Iris pigment epithelial cell (primary cell): ENCODE measurements around the gene TLR7.

Experiments used
- DNase-seq: peaks from one replicate; pipeline ENCODE4 v3.0.0-alpha.2; 2011; ENCODE audit warnings: low read depth

Gene TLR7

DNA sequence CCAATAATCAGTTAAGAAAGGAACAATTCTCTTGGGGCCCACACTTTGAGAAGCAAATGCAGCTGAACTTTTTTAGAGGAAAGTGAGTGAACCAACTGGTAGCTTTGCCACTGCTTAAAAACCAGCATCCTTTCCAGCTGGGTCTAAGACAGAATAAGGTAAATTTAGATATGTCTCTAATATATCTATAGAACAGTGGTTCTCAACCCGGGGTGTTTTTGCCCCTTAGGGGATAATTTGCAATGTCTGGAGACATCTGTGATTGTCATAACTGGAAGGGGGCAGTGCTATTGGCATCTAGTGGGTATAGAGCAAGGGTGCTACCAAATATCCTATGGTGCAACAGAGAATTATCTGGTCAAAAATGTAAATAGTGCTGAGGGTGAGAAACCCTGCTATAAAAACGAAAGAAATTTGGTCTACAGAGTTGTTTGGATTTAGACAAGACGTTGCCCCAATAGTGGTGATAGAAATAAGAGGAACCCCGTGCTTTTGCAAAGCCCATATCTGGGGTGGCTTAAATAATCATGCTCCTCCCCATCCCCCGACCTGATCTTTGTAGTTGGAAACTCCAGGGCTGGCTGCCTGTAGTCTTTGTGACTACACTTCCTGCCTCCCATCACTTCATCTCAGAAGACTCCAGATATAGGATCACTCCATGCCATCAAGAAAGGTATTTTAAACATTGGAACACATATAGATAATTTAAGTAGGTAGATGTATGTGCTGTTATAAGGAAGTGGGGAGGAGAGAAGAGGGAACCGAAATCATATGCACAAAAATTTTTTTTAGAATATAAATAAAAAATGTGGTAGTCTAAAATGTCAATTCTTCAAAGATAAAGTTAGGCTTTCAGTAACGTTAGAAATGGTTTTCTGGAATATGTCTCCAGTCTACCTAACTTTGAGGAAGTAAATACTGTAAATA lies at the start of gene TLR7:
Gene TLR7 (plus strand): TSS at position 622 of the 927 bp plus-strand sequence. CDS start 507 bp downstream, outside the sequence.
- no peak for DNase-seq

- DNase-seq = no peak
These were observed 49.3 kb upstream of the TLR7 start for GRCh38 chrX:12817528-12817927.

- DNase-seq = peak; percentile 21
These were observed 47.6 kb upstream of the TLR7 start for GRCh38 chrX:12819222-12819621.

- DNase-seq = no peak
These were observed 46.1 kb upstream of the TLR7 start for GRCh38 chrX:12820737-12821136.

- DNase-seq = no peak
These were observed 41.9 kb upstream of the TLR7 start for GRCh38 chrX:12824944-12825343.

- peak; percentile 23 for DNase-seq
These were observed 41.1 kb upstream of the TLR7 start for GRCh38 chrX:12825801-12826200.

- DNase-seq = no peak
These were observed 23.7 kb upstream of the TLR7 start for GRCh38 chrX:12843061-12843667.

GRCh38 chrX:12843668-12844279 lies 23.1 kb upstream of the TLR7 start:
- DNase-seq = no peak

DNA sequence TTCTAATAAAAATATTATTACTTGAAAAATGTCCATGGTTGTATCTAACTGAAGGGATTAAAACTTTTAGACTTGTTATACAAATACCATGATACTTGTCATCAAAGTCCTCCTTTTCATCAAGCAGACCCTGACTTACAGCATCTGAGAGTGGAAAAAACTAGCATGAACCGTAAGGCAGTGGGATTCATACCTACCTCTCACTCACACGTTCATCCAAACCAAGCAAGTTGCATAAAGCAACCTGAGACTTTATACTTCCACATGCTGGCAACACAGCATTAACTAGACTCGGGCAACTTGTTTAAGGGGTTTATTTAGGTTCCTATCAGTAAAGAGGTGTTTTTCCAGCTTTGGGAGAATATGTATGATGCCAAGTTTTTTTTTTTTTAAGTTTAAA lies 22.6 kb upstream of the TLR7 start:
- DNase-seq = no peak

- DNase-seq = no peak
These were observed 1.5 kb upstream of the TLR7 start for GRCh38 chrX:12865359-12865758.

DNA sequence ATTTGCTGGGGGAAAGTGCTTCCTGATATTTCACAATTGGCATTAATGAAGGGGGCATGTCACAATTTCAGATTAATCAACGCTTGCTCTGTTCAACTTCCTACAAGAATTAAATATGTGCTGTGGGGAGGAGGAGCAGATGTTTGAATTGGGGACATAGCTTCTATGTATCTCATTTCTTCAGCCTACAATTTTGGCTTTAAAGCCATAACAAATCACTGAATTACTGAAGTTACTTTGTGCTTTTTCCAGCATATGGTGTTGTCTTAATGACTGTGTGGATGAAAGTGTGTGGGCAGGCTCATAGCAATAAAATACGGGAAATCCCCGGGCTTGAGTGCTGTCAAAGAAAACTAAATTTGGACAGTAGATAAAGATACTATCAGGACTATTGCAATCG lies 813 bp downstream of the TLR7 start:
- no peak for DNase-seq

DNA sequence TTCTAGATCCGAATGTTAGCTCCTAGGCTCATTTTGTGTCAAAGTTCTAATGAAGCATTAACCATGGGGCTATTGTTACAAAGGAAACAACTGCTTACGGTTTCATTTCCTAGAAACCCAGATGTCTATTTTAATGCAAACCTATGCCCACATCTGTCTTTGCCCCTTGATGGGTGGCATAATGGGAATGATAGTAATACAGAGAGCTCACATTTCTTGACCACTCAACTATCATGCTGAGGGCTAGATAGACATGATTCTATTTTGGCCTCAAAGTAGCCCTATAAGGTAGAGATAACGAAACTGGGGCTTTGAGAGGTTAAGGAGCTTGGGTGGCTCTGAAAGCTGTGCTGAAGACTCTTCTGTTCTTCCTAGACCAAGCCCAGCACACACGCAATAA lies 1.9 kb downstream of the TLR7 start:
- DNase-seq = no peak

- DNase-seq = no peak
These were observed 4.4 kb downstream of the TLR7 start for GRCh38 chrX:12871257-12871656.

- no peak for DNase-seq
These were observed 5.9 kb downstream of the TLR7 start for GRCh38 chrX:12872741-12873140.

DNA sequence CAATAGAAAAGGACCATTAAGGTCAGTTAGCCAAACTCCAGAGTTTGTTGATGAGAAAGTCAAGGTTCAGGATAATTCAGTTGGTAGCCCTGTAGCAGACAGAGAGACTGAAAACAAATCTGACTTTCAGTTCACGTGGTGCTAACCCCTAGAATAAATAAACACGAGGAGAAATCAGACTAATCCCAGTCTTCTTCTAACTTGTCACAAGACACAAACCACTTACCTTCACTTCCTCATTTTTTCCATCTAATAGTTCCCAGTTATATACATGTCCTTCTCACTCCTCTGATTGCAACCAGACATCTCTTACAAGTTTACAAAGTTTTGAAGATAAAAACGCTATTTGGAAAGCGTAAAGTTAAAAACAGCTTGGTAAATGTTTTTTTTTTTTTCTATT lies 7.7 kb downstream of the TLR7 start:
- DNase-seq = no peak

- no peak for DNase-seq
These were observed 10.5 kb downstream of the TLR7 start for GRCh38 chrX:12877386-12877785.

GRCh38 chrX:12878536-12878935 lies 11.7 kb downstream of the TLR7 start:
- DNase-seq = no peak

DNA sequence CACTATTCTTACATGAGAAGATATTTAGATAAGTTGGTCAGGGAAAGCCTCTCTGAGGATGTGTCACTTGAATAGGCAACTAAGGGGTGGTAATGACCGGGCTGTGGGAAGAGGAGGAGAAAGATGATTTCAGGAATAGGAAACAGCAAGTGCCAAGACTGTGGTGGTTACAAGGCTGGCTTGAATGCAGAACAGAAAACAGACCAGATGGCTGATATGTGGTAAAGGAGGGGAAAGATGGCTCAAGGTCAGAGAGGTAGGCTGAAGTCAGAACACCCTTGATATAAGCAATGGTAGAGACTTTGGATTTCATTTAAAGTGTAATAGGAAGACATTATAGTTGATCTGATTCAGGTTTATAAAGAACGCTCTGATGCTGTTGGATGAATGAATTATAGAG lies 15.0 kb downstream of the TLR7 start:
- no peak for DNase-seq

DNA sequence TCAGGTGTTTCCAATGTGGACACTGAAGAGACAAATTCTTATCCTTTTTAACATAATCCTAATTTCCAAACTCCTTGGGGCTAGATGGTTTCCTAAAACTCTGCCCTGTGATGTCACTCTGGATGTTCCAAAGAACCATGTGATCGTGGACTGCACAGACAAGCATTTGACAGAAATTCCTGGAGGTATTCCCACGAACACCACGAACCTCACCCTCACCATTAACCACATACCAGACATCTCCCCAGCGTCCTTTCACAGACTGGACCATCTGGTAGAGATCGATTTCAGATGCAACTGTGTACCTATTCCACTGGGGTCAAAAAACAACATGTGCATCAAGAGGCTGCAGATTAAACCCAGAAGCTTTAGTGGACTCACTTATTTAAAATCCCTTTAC lies 18.6 kb downstream of the TLR7 start:
- no peak for DNase-seq

- DNase-seq = no peak
These were observed 19.7 kb downstream of the TLR7 start for GRCh38 chrX:12886545-12886944.

- no peak for DNase-seq
These were observed 20.3 kb downstream of the TLR7 start for GRCh38 chrX:12887141-12887540.

DNA sequence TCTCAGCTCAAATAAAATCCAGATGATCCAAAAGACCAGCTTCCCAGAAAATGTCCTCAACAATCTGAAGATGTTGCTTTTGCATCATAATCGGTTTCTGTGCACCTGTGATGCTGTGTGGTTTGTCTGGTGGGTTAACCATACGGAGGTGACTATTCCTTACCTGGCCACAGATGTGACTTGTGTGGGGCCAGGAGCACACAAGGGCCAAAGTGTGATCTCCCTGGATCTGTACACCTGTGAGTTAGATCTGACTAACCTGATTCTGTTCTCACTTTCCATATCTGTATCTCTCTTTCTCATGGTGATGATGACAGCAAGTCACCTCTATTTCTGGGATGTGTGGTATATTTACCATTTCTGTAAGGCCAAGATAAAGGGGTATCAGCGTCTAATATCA lies 20.9 kb downstream of the TLR7 start:
- no peak for DNase-seq

DNA sequence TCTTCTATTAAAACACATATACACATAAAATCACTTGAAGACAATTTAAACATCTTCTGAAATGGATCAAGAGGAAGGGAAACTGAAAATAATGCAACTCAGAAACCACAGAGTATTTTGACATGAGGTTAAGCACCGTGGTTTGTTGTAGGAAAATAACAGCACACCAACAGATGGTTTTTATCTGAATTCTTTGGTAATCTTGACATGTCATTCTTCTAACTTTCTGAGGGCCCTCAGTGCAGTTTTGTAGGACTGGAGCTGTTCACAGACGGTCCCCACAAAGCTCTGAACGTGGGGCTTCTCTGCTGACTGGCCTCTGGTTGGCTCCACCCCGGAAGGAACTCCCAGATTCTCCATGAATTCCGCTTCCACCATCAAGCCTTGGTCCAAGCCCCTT lies 23.6 kb downstream of the TLR7 start:
- no peak for DNase-seq
